Measurements from ENCODE around the gene ANKH. TPM values are rescaled to one million over a fixed set of nuclear protein-coding genes. Genes with fewer than 3 reads are reported as not detected.

Gene ANKH
- total and polyA plus RNA-seq, 10 of the 15 experiments (the other 5 are each of a cell fraction or from before 2014, with no cell fraction given): 2.1 to 43.9 (median 14.4) TPM

DNA sequence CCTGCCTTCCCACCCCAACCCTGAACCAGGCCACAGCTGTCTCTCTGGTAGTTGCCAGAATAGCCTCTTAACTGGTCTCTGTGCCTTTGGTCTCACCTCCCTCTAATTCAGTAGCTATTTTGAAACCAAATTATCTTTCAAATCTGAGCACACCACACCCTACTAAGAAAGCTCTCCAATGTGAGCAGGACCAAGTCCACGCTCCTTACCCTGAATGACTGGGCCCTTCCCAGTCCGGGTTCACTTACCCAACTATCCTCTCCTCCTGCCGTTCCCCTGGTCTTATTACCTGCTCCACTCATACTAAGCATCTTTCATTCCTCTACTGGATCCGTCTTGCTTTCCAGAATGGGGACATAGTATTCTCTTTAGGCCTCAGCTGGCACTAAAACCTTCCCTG lies 16.8 kb downstream of the ANKH start (continued):
- TF ChIP-seq, protein P1, sequence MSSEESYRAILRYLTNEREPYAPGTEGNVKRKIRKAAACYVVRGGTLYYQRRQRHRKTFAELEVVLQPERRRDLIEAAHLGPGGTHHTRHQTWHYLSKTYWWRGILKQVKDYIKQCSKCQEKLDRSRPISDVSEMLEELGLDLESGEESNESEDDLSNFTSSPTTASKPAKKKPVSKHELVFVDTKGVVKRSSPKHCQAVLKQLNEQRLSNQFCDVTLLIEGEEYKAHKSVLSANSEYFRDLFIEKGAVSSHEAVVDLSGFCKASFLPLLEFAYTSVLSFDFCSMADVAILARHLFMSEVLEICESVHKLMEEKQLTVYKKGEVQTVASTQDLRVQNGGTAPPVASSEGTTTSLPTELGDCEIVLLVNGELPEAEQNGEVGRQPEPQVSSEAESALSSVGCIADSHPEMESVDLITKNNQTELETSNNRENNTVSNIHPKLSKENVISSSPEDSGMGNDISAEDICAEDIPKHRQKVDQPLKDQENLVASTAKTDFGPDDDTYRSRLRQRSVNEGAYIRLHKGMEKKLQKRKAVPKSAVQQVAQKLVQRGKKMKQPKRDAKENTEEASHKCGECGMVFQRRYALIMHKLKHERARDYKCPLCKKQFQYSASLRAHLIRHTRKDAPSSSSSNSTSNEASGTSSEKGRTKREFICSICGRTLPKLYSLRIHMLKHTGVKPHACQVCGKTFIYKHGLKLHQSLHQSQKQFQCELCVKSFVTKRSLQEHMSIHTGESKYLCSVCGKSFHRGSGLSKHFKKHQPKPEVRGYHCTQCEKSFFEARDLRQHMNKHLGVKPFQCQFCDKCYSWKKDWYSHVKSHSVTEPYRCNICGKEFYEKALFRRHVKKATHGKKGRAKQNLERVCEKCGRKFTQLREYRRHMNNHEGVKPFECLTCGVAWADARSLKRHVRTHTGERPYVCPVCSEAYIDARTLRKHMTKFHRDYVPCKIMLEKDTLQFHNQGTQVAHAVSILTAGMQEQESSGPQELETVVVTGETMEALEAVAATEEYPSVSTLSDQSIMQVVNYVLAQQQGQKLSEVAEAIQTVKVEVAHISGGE (CRISPR knock-in tag; IDR thresholded peaks at IDR 0.05): no peak

DNA sequence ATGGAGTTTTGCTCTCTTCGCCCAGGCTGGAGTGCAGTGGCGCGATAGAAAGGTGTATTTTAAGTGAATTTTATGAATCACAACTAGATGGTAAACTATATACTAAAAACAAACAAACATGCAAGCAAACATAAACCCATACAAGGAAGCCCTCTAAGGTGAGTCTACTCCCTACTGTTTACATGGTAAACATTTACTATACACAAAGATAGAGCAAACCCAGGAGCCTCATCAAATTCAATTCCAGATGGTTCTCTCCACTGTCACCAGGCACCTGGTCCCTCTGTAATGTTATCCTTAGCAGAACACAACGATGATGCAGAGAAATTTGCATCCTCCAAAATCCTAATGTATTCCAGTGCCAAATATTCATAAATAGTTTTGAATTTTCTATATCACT lies 17.9 kb downstream of the ANKH start:
- ChIA-PET CTCF (no interaction called here), SMC1A (ENCODE audit: uncharacterized antibody, unreplicated experiment) (no interaction called here), POLR2A (no interaction called here), RAD21 (ENCODE audit: unreplicated experiment) (interaction anchor here (0.5 kb wide), 1 partner anchor 372 kb away, joined by 3 read pairs; no protein-coding TSS in a partner anchor)
- Histone ChIP-seq H2AFZ (ENCODE audit: control insufficient read depth, low read depth, low read length) (no peak overlapping the region), H3K36me3 (ENCODE audit: control insufficient read depth in 2 of 2, insufficient read depth in 2 of 2, low read length in 1 of 2) (no peaks in the 10 kb centered on the region; a peak in 1 of 4 replicates), H3K9me3 (replicated peaks; ENCODE audit: control insufficient read depth, insufficient read depth, low read length) (no peaks in the 10 kb centered on the region), H3K9ac (ENCODE audit: control insufficient read depth, insufficient read depth, low read length) (no peak overlapping the region), H4K20me1 (ENCODE audit: control insufficient read depth, insufficient read depth) (no peaks in the 10 kb centered on the region), H3K4me3 (no peak overlapping the region), H3K27ac (ENCODE audit: control insufficient read depth, insufficient read depth) (no peak overlapping the region), H3K4me1 (ENCODE audit: control insufficient read depth, insufficient read depth, low read length) (no peaks in the 10 kb centered on the region), H3K4me2 (ENCODE audit: control insufficient read depth, insufficient read depth) (no peak overlapping the region), H3K27me3 (replicated peaks in 1 of 2; ENCODE audit: control insufficient read depth in 2 of 2, insufficient read depth in 2 of 2, low read length in 1 of 2) (no peaks in the 10 kb centered on the region), H3K79me2 (ENCODE audit: control insufficient read depth, insufficient read depth, low read length) (no peaks in the 10 kb centered on the region; the same call in 1 of the 2 replicates)
- in situ Hi-C loops (cut with MboI) (no loop called here), intact Hi-C loops (cut with micrococcal nuclease; ENCODE audit: unreplicated experiment) (no loop called here)
- ATAC-seq: no peak
- DNase-seq (ENCODE audit: low read depth, low spot score): no peak
- BruUV-seq (replicated peaks): no TSS peak
- WGBS (ENCODE audit: insufficient coverage, insufficient replicate concordance, low lambda C conversion rate, missing lambda C conversion rate): 98% methylated on average over 4 of the region's 4 CpGs
- FAIRE-seq: no peak
- TF ChIP-seq PML (IDR thresholded peaks at IDR 0.05; ENCODE audit: low read length): no peak
- TF ChIP-seq, protein P2, sequence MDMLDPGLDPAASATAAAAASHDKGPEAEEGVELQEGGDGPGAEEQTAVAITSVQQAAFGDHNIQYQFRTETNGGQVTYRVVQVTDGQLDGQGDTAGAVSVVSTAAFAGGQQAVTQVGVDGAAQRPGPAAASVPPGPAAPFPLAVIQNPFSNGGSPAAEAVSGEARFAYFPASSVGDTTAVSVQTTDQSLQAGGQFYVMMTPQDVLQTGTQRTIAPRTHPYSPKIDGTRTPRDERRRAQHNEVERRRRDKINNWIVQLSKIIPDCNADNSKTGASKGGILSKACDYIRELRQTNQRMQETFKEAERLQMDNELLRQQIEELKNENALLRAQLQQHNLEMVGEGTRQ (IDR thresholded peaks at IDR 0.05; ENCODE audit: borderline replicate concordance, low read depth, low read length): no peak
- TF ChIP-seq GATAD2B (conservative IDR thresholded peaks at IDR 0.05; ENCODE audit: low read depth): no peak
- TF ChIP-seq, protein P3, sequence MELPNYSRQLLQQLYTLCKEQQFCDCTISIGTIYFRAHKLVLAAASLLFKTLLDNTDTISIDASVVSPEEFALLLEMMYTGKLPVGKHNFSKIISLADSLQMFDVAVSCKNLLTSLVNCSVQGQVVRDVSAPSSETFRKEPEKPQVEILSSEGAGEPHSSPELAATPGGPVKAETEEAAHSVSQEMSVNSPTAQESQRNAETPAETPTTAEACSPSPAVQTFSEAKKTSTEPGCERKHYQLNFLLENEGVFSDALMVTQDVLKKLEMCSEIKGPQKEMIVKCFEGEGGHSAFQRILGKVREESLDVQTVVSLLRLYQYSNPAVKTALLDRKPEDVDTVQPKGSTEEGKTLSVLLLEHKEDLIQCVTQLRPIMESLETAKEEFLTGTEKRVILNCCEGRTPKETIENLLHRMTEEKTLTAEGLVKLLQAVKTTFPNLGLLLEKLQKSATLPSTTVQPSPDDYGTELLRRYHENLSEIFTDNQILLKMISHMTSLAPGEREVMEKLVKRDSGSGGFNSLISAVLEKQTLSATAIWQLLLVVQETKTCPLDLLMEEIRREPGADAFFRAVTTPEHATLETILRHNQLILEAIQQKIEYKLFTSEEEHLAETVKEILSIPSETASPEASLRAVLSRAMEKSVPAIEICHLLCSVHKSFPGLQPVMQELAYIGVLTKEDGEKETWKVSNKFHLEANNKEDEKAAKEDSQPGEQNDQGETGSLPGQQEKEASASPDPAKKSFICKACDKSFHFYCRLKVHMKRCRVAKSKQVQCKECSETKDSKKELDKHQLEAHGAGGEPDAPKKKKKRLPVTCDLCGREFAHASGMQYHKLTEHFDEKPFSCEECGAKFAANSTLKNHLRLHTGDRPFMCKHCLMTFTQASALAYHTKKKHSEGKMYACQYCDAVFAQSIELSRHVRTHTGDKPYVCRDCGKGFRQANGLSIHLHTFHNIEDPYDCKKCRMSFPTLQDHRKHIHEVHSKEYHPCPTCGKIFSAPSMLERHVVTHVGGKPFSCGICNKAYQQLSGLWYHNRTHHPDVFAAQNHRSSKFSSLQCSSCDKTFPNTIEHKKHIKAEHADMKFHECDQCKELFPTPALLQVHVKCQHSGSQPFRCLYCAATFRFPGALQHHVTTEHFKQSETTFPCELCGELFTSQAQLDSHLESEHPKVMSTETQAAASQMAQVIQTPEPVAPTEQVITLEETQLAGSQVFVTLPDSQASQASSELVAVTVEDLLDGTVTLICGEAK (IDR thresholded peaks at IDR 0.05; ENCODE audit: borderline replicate concordance): no peak
- TF ChIP-seq, protein P4, sequence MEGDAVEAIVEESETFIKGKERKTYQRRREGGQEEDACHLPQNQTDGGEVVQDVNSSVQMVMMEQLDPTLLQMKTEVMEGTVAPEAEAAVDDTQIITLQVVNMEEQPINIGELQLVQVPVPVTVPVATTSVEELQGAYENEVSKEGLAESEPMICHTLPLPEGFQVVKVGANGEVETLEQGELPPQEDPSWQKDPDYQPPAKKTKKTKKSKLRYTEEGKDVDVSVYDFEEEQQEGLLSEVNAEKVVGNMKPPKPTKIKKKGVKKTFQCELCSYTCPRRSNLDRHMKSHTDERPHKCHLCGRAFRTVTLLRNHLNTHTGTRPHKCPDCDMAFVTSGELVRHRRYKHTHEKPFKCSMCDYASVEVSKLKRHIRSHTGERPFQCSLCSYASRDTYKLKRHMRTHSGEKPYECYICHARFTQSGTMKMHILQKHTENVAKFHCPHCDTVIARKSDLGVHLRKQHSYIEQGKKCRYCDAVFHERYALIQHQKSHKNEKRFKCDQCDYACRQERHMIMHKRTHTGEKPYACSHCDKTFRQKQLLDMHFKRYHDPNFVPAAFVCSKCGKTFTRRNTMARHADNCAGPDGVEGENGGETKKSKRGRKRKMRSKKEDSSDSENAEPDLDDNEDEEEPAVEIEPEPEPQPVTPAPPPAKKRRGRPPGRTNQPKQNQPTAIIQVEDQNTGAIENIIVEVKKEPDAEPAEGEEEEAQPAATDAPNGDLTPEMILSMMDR (IDR thresholded peaks at IDR 0.05 in 2 of 3, conservative IDR thresholded peaks at IDR 0.05 in 1 of 3; ENCODE audit: control insufficient read depth in 2 of 3, extremely low read depth in 1 of 3, insufficient read depth in 1 of 3, low read depth in 3 of 3, low read length in 3 of 3): no peak
- TF ChIP-seq, protein P5, sequence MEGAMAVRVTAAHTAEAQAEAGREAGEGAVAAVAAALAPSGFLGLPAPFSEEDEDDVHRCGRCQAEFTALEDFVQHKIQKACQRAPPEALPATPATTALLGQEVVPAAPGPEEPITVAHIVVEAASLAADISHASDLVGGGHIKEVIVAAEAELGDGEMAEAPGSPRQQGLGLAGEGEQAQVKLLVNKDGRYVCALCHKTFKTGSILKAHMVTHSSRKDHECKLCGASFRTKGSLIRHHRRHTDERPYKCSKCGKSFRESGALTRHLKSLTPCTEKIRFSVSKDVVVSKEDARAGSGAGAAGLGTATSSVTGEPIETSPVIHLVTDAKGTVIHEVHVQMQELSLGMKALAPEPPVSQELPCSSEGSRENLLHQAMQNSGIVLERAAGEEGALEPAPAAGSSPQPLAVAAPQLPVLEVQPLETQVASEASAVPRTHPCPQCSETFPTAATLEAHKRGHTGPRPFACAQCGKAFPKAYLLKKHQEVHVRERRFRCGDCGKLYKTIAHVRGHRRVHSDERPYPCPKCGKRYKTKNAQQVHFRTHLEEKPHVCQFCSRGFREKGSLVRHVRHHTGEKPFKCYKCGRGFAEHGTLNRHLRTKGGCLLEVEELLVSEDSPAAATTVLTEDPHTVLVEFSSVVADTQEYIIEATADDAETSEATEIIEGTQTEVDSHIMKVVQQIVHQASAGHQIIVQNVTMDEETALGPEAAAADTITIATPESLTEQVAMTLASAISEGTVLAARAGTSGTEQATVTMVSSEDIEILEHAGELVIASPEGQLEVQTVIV (IDR thresholded peaks at IDR 0.05; ENCODE audit: borderline replicate concordance, partially characterized antibody): no peak

Data from GM12878 (cell line).